MCF 10A (cell line): Measurements from ENCODE around the gene MSANTD7. TPM values are rescaled to one million over a fixed set of nuclear protein-coding genes. Genes with fewer than 3 reads are reported as not detected.

ENCODE experiments used
- BruUV-seq: library from RNA; stranded (reverse); fragments of 400-500 nt; replicated peaks from 2 replicates; lab custom pipeline; 2021; lab: Mats Ljungman, UMichigan
- CTCF ChIA-PET: fragments of 300-600 bp; sonication (Branson Sonifier 250); formaldehyde crosslinking; extraction: SDS; loops from one replicate; lab custom pipeline; 2021; ENCODE audit warnings: antibody characterized with exemption, inconsistent platforms; lab: Yijun Ruan, JAX
- POLR2A ChIA-PET: fragments of 300-600, 350-650 bp; sonication (Branson Sonifier 250); formaldehyde crosslinking; extraction: SDS; loops from one replicate; lab custom pipeline; 2020; ENCODE audit warnings: antibody characterized with exemption, inconsistent platforms; lab: Yijun Ruan, JAX
- DNase-seq: peaks from one replicate; pipeline ENCODE4 v3.0.0-alpha.2; 2018; ENCODE audit not compliant: unreplicated experiment
- H3K27ac Mint-ChIP-seq: one replicate; pipeline ENCODE4 v1.8.0; 2022; ENCODE audit warnings: mild to moderate bottlenecking, low read depth, mixed read lengths; ENCODE audit not compliant: unreplicated experiment
- H3K27me3 Mint-ChIP-seq: one replicate; pipeline ENCODE4 v1.8.0; 2022; ENCODE audit warnings: mixed read lengths; ENCODE audit not compliant: insufficient read depth, unreplicated experiment
- H3K36me3 Mint-ChIP-seq: one replicate; pipeline ENCODE4 v1.8.0; 2022; ENCODE audit warnings: mild to moderate bottlenecking, moderate library complexity, mixed read lengths; ENCODE audit not compliant: insufficient read depth, unreplicated experiment
- H3K4me1 Mint-ChIP-seq: one replicate; pipeline ENCODE4 v1.8.0; 2022; ENCODE audit warnings: mixed read lengths; ENCODE audit not compliant: insufficient read depth, unreplicated experiment
- H3K4me3 Mint-ChIP-seq: one replicate; pipeline ENCODE4 v1.8.0; 2022; ENCODE audit warnings: mild to moderate bottlenecking, moderate library complexity, mixed read lengths; ENCODE audit not compliant: unreplicated experiment
- H3K9me3 Mint-ChIP-seq: one replicate; pipeline ENCODE4 v1.8.0; 2022; ENCODE audit warnings: mixed read lengths; ENCODE audit not compliant: unreplicated experiment
- intact Hi-C: fragments of 100-400 bp; cut with micrococcal nuclease; formaldehyde crosslinking; loops from 2 replicates; pipeline ENCODE4 v1.14.1; 2022
- total RNA-seq: library from RNA; stranded (reverse); gene quantifications from 2 replicates; pipeline ENCODE4 v1.2.3, GENCODE V29; 2022
- TF ChIP-seq, protein P1 (sequence below): fragments of 200-600 bp; IDR thresholded peaks from one replicate; pipeline ENCODE4 v1.8.0; 2022; ENCODE audit warnings: antibody characterized with exemption, mild to moderate bottlenecking; ENCODE audit not compliant: unreplicated experiment

MSANTD7 gene
- total RNA-seq, 1 experiment from 2014 or later, result 18.1 TPM

DNA sequence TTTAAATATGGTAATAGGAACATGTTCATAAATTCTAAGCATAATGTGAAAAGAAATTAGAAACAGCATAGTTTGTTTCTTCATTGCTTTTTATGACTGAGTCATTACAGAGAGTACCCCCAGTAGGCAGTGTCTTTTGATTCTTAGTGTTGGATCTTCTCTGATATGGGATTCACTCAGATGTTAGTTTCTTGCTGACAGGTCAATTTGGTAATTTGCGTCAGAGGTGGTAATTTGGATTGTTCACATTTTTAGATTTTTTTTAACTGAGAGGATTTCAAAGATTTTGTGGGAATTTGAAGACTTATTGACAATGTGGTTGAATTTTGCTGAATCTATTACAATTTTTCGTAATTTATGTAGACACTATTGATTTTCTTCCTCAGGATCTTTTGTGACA lies 2.1 kb downstream of the MSANTD7 start:
- BruUV-seq, result TSS peak; percentile 16
- H3K27ac Mint-ChIP-seq, result no peak overlapping the region
- H3K4me3 Mint-ChIP-seq, result peak overlapping the region; percentile 76
- no peaks in the 10 kb centered on the region for H3K9me3 Mint-ChIP-seq
- DNase-seq, result no peak
- TF ChIP-seq, protein P1, sequence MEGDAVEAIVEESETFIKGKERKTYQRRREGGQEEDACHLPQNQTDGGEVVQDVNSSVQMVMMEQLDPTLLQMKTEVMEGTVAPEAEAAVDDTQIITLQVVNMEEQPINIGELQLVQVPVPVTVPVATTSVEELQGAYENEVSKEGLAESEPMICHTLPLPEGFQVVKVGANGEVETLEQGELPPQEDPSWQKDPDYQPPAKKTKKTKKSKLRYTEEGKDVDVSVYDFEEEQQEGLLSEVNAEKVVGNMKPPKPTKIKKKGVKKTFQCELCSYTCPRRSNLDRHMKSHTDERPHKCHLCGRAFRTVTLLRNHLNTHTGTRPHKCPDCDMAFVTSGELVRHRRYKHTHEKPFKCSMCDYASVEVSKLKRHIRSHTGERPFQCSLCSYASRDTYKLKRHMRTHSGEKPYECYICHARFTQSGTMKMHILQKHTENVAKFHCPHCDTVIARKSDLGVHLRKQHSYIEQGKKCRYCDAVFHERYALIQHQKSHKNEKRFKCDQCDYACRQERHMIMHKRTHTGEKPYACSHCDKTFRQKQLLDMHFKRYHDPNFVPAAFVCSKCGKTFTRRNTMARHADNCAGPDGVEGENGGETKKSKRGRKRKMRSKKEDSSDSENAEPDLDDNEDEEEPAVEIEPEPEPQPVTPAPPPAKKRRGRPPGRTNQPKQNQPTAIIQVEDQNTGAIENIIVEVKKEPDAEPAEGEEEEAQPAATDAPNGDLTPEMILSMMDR, result no peak
- POLR2A ChIA-PET, result no interaction called here
- intact Hi-C loops, result no loop called here
- H3K36me3 Mint-ChIP-seq, result peaks cover 39% of the 10 kb centered on the region
- H3K27me3 Mint-ChIP-seq, result no peaks in the 10 kb centered on the region
- no peaks in the 10 kb centered on the region for H3K4me1 Mint-ChIP-seq
- CTCF ChIA-PET, result no interaction called here

DNA sequence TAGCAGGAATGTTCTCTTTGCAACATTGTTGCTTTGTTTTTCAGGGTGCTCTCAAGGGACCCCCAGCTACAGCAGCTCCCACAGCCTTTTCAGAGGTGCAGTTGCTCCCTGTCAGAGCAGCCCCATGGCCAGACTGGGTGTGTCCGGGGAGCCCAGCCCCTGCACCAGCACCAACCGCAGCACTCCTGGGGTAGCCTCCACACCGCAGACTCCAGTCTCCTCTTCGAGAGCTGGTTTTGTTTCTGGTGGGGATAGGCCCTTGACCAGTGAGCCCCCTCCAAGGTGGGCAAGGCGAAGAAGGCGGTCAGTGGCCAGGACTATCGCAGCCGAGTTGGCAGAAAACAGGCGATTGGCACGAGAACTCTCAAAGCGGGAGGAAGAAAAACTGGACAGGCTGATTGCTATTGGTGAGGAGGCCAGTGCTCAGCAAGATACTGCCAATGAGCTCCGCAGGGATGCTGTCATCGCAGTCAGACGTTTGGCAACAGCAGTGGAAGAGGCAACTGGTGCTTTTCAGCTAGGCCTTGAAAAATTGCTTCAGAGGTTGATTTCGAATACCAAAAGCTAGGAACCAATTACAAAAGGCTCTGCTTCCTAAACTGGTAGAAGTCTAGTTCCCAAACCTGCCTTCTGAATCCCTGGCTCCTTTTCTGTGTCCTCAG lies 5.4 kb downstream of the MSANTD7 start:
- H3K27me3 Mint-ChIP-seq, result no peaks in the 10 kb centered on the region
- H3K9me3 Mint-ChIP-seq, result no peaks in the 10 kb centered on the region
- H3K36me3 Mint-ChIP-seq, result peaks cover 44% of the 10 kb centered on the region
- no peak overlapping the region for H3K27ac Mint-ChIP-seq
- H3K4me3 Mint-ChIP-seq, result no peak overlapping the region
- ChIA-PET POLR2A (interaction anchor here (1.5 kb wide), 1 partner anchor 35 kb away, joined by 3 read pairs; the partner anchor contains the start of gene SUV39H2), CTCF (interaction anchor here (0.7 to 1.2 kb wide), 2 partner anchors 26 to 39 kb away, joined by 3 to 6 read pairs; no protein-coding TSS in a partner anchor)
- H3K4me1 Mint-ChIP-seq, result no peaks in the 10 kb centered on the region
- no peak for DNase-seq
- BruUV-seq, result no TSS peak
- intact Hi-C loops, result no loop called here
- TF ChIP-seq, protein P1, result no peak

DNA sequence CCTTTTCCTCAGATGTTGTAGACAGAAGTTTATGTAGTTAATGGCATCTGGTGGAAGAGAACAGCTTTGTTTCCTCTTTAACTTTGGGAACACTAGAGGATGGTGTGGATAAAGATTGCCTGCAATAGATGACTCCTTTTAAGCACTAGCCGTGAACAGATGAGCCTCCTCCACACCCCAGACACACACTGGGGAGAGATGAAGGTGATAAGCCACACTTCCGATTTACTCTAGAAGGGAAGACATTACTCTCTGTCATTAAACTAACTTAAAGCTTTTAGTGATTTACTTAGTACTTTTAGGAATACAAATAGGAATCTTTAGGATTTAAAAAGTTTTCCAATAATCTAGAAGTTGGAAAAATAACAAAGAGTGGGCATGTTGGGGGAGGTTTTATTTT lies 6.8 kb downstream of the MSANTD7 start:
- CTCF ChIA-PET, result interaction anchor here (0.7 to 1.0 kb wide), 3 partner anchors 24 to 345 kb away, joined by 3 to 4 read pairs (median 3); no protein-coding TSS in a partner anchor
- Mint-ChIP-seq H3K4me3 (no peak overlapping the region), H3K4me1 (no peaks in the 10 kb centered on the region), H3K9me3 (no peaks in the 10 kb centered on the region), H3K27me3 (no peaks in the 10 kb centered on the region), H3K36me3 (peaks cover 45% of the 10 kb centered on the region), H3K27ac (no peak overlapping the region)
- intact Hi-C loops, result no loop called here
- no peak for DNase-seq
- no TSS peak for BruUV-seq
- TF ChIP-seq, protein P1, result no peak
- POLR2A ChIA-PET, result interaction anchor here (0.6 to 0.9 kb wide), 3 partner anchors 26 to 1719 kb away, joined by 3 to 4 read pairs (median 3); no protein-coding TSS in a partner anchor

DNA sequence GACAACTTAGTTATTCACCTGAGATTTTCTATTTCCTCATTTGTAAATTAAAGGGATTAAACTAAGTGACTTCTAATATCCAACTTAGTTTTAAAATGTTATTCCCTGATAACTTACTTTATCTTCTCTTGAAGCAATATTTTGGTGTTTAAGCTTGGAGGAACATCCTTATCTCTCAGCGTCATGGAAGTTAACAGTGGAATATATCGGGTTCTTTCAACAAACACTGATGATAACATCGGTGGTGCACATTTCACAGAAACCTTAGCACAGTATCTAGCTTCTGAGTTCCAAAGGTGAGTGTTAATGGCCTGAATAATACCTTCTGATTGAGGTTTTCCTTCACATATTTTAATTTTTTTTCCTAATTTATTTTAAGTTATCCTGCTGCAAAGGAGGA lies 14.1 kb downstream of the MSANTD7 start:
- TF ChIP-seq, protein P1, result no peak
- CTCF ChIA-PET, result interaction anchor here (1.6 kb wide), 1 partner anchor 17 kb away, joined by 6 read pairs; no protein-coding TSS in a partner anchor
- BruUV-seq, result no TSS peak
- Mint-ChIP-seq H3K4me3 (no peak overlapping the region), H3K27me3 (no peaks in the 10 kb centered on the region), H3K4me1 (no peaks in the 10 kb centered on the region), H3K36me3 (peaks cover 66% of the 10 kb centered on the region), H3K27ac (no peak overlapping the region), H3K9me3 (no peaks in the 10 kb centered on the region)
- DNase-seq, result no peak
- POLR2A ChIA-PET, result interaction anchor here (1.0 to 1.6 kb wide), 2 partner anchors 15 to 26 kb away, joined by 3 to 6 read pairs; partner anchors contain the start of gene SUV39H2
- intact Hi-C loops, result no loop called here
